Measurements from ENCODE around the gene EFR3B.
A peak's percentile ranks its signal among the peaks of the same experiment; 100 is the strongest.
"Not testable (repeated sequence)": the region's sequence is repeated elsewhere in the genome, so short reads cannot be mapped to it uniquely, and the experiment has no call there.

EFR3B gene

DNA sequence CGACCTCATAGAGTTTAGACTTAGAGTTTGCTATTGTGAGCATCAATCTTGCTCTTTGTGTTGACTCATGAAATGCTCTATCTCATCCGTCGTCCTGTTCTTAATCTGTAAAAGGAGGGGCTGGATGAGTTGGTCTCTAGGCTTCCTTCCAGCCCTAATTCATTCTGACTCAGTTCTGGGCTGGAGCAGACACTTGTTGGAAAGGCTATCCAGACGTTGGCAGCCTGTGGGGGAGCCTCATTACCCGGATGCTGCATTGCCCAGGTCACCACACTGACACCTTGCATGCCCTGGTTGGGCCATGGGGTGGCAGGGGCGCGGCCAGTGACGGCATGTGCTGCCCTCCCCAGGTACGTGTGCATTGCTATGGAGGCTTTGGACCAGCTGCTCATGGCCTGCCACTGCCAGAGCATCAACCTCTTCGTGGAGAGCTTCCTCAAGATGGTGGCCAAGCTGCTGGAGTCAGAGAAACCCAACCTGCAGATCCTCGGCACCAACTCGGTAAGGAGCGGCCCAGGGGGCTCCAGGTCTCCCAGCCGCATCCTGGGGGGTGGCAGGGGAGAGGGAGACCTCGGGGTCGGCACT, 61.5 kb downstream of the EFR3B start:
- DNase-seq (ENCODE audit: low read depth, low spot score): no peak

DNA sequence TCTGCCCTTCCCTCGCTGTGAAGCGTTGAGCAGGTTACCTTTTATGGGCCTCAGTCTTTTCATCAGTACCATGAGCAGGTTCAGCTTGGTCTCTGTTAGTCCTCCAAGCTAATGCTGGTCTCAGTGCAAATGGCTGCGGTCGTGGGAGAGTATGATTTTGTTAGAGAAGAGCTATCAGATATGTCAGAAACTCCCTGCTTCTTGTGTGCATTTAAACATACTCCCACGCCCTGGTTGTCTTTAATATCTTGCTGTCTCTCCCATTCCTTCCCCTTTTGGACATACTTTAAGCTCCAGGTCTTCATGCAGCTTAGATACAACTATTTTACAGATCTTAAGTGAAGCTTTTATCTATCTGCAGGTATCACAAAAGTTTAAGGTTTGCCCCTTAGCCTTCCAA, 62.9 kb downstream of the EFR3B start:
- no peak for DNase-seq (ENCODE audit: low read depth, low spot score)

DNA sequence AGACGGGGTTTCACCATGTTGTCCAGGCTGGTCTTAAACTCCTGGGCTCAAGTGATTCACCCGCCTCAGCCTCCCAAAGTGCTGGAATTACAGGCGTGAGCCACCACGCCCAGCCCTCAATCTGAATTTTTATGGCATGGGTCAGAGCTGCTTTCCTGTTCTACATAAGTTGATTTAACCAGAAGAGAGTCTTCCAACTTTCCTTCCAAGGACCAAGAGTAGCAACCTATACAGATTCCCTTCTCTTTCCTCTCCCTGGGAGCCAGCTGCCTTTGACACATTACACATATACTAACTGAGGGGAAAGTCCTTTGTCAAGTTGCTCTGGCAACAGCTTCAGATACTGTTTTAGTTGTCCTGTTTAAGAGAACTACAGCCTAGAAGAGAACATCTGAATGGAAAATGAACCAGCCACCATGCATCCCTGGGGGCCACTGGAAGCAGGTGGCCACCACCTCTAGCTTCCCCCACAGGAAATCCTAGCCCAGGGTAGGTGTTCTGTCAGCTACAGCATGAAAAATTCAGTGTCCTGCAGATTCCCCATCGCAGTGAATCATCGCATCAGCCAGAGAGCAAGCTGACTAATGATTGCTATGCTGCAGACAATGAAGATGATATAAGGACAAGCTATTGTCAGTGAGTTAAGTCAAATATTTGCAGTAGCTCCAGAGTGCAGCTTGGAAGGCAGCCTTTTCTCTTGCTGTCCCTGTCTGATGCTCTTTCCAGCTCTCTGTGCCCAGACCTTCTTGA, 63.6 kb downstream of the EFR3B start:
- DNase-seq (ENCODE audit: low read depth, low spot score): no peak

DNA sequence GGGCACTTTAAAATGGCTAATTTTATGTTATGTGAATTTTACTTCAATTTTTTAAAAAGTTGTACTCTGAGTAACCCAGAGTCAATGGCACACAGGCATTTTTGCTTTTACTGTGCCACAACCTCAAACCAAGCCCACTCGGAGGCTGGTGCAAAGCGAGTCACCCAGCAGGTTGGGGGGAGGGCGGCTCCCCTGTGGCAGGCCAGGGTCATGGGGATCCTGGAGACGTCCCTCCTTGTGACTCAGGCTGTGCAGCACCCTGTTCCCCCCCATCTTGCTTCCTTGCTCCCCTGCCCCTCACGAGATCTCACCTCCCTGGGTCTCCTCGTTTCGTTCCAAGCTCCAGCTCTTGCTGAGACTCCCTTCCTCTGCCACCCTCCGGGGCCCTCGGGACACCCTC, 67.9 kb downstream of the EFR3B start:
- no peak for DNase-seq (ENCODE audit: low read depth, low spot score)

DNA sequence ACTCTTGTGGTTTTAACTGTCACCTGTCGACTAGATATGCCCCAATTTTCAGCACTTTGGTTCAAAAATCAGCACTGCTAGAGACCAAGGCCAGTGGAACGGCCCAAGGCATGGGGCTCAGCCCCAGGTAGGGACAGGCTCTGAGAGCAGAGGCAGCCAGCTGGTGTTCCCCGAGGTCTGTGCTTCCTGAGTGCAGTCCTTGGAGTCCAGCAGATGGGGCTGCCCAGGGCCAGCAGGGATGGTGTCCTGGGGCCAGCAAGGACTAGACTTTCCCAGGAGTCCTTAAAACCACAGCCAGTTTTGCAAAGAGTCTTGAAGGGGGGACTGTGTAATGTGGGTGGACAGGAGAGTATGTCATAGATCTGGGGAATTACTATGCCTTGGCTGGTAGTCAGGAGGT, 70.2 kb downstream of the EFR3B start:
- DNase-seq (ENCODE audit: low read depth, low spot score): no peak

DNA sequence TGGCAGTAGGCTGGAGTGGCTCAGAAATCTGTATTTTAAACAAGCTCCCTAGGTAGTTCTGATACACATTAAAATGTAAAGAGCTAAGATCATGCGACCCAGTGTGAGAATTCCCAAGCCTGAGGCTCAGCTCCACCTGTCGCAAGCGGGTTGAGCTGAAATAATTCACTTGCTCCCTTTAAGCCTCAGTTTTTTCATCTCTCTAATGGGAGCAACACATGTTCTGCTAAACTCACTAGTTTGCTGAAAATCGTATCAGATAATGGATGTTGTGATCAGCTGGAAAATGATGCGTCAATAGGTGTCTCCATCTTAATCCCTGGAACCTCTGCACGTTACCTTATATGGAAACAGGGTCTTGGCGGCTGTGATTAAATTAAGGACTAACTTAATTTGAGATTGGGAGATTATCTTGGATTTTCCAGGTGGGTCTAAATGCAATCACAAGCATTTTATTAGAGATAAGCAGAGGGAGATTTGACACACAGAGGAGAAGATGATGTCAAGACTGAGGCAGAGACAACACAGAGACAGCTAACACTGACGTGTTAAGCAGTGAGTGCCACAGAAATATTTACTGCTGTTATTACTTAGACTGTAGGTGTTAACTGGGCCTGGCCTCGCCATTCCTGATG, 73.5 kb downstream of the EFR3B start:
- DNase-seq (ENCODE audit: low read depth, low spot score): no peak

DNA sequence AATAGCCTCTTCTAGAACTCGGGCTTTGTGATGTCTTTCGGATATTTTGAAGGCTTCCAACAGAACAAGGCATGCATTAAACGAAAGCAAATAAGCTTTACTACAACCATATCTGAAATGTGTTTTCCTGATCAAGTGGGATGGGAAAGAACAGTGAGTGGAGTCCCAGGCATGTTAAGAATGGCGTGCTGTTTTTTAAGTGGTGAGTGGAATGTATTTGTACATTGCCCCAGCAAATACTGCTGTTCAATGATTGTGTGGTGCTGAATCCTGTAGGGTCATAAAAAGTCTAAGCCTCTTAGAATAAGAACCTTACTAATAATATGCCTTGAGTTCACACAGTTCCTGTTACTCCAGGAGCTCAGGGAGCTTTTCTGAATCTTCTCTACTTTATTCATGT, 74.0 kb downstream of the EFR3B start:
- no peak for DNase-seq (ENCODE audit: low read depth, low spot score)

DNA sequence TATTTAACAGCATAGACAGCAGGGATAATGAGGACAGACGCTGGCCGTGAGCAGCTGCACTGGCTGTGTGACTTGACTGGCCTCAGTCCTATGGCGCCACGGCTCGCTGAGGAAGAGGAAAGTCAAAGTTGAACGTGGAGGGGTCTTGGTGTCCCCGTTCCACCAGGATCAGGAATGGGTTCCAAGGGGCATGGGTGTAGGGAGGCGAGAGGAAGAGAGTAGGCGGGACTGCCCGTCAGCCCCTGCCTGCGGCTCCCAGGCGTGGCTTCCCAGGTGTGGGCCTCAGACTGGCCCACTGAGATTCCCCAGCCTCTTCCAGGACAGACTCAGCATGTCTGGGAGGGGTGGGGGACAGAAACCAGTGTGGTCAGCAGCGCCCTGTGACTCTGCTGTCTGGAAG, 75.1 kb downstream of the EFR3B start:
- no peak for DNase-seq (ENCODE audit: low read depth, low spot score)

DNA sequence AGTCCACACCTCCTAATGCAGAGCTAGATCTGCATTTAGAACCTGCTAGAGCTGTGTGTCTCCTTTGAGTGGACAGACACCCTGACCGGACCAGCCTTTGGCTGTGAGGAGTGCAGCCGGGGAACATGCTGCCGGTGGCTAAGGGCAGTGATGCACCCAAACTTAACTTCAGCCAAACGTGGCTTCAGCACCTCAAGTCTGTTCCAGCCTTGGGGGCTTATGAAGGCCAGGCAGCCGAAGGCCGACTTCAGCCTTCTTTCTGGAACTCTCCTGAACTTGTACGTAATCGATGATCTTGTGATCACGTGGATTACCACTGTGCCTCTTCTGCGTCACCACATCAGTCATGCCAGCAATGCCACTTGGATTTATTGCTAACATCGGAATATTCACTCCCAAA, 77.4 kb downstream of the EFR3B start:
- no peak for DNase-seq (ENCODE audit: low read depth, low spot score)

DNA sequence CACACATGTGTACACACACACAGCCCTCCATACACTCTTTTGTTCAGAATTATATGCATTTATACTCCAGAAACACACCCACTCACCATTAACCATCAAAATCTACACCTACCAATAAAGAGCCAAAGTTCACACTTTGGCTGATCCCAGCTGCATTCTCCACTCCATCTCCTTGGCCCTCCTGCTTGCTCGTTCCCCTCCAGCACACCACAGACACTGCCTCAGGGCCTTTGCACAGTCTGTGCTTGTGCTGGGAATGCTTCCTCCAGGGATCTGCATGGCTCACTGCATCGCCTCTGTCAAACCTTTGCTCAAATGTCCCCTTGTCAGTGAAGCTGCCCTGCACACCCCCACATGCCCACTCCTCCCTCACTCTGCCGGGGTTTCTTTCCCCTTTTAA, 80.5 kb downstream of the EFR3B start:
- DNase-seq (ENCODE audit: low read depth, low spot score): no peak

DNA sequence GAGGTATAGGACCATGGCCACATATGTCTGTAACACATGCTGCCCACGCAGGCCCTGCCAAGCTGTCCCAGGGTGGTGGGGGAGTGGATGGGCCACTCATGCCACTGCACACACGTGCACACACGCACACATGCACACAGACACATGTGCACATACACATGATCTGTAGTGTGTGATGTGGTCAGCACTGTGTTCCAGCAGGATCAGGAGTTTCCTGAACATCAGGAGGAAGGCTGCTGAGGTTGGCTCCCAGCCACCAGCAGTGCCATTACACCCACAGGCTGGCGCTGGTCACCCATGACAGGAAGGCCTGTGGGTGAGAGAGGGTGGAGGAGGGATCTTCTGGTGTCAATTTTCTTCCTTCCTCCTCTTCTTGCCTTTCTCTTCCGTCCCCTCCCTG, 81.8 kb downstream of the EFR3B start:
- DNase-seq (ENCODE audit: low read depth, low spot score): no peak

DNA sequence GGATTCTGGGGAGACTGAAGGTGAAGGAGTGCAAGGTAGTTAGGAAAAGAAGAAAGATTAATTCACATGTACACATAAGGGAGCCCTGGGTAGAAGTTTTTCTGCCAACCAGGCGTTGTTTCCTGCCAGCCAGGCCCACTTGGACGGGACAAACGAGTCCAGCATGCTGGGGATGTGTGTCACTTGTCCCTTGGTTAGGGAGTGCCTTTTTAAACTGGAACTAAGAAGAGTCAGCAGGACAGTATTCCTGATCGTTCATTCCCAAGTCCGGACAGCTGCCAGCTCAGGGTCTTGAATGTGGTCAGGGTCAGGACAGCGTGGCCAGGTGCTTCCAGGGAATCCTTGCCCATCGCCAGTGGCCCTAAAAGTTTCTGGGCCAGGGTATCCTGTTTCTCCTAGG, 83.3 kb downstream of the EFR3B start:
- no peak for DNase-seq (ENCODE audit: low read depth, low spot score)

DNA sequence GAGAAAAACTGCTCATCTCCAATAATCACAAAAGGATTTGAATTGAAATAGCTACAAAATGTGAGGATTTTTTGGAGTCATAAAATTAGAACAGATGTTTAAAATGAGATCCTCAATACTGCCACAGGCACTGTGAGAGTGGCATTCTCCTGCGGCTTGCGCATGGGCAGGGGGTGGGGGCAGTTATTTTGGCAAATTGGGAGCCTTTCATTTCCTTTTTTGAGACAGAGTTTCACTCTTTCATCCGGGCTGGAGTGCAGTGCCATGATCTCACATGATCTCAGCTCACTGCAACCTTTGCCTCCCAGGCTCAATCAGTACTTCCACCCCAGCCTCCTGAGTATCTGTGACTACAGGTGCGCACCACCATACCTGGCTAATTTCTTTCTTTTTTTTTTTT, 84.1 kb downstream of the EFR3B start:
- DNase-seq (ENCODE audit: low read depth, low spot score): no peak

DNA sequence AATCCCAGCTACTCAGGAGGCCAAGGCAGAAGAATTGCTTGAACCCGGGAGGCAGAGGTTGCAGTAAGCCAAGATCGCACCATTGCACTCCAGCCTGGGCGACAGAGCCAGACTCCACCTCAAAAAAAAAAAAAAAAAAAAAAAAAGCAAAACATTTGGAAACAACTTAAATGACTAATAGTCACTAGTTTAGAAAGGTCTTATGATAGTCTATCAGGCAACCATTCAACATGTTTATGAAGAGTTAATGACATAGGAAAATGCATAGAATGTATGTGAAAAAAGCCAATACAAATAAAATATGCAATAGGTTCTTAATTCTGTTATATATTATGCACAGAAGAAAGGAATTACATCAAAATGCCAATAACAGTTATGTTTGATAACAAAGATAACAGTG, 85.2 kb downstream of the EFR3B start:
- not testable (repeated sequence) for DNase-seq (ENCODE audit: low read depth, low spot score)

DNA sequence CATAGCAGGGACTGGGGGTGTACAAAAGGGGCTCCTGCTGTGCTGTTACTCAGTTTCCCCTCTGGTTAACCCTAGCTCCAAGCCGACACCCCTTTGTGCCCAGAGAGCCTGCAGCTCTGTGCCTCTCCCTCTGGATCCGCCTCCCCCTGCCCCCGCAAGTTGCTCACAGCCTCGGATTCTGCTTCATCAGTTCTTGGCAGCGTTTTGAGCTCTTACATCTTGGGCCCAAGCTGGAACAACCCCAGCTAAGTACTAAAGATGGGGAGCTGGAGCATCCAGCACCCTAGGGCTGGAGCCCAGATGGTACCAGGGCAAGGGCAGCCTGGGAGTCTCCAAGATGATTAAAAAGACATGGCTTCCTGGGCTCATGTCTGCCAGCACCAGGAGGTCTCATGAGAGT, 85.8 kb downstream of the EFR3B start:
- no peak for DNase-seq (ENCODE audit: low read depth, low spot score)

DNA sequence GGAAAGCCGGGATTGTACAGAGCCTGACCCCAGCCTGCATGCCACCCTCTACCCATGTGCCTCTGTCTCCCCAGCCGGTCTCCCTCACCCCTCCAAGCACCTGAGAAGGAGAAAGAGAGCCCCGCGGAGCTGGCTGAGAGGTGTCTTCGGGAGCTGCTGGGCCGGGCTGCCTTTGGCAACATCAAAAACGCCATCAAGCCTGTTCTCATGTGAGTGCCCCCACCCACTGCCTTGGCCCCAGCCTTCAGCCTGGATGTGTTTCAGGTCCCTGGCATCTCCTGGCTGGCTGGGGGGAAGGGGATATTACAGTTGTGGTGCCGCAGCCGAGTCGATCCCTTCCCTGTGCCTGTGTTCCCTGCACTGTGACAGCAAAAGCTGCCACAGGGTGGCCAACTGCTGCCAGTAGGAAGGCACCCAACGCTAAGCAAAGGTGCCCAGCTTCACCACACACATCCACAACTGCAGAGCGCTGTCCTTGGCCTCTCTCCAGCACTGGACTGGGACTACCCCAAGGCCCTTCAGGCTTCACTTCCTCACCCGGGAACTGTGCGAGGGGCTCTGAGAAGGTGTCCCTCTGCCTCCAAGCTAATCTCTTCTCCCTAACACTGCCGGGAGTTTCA, 88.1 kb downstream of the EFR3B start:
- DNase-seq (ENCODE audit: low read depth, low spot score): no peak

DNA sequence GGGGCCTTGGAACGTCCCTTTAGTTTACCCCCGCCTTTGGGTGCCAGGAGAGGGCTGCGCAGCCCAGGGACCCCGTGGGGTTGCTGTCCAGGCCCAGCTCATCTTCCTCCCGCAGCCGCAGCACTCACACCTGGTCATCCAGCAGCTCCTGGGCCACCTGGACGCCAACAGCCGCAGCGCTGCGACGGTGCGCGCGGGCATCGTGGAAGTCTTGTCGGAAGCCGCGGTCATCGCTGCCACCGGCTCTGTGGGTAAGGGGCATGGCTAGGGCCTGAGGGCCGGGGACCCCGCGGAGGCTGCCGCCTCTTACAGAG, 89.3 kb downstream of the EFR3B start:
- no peak for DNase-seq (ENCODE audit: low read depth, low spot score)

DNA sequence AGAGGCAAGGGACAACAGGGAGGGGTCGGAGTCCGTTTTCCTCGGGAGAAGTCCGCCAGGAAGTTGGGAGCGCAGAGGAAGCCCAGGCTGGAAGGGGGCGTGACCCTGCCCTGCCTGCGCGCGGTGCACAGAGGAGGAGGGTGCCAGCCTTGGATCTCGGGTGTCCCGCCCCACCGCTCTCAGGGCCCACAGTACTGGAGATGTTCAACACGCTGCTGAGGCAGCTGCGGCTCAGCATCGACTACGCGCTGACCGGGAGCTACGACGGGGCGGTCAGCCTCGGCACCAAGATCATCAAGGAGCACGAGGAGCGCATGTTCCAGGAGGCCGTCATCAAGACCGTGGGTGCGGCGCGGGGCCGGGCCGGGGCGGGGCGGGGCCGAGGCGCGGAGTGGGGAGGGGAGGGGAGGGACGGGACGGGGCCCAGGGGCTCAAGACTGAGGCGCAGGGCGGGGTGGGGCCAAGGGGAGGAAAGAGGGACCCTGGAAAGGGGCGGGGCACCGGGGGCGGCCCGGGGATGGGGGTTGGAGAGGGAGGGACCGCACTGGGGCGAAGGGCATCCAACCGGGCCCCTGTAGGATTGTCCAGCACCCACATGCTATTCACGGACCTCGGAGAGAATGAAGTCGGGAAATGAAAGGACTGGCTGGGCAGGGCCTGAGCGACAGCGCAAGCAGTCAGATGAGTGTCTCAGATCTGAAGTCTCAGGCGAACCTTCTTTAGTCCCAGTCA, 89.9 kb downstream of the EFR3B start:
- peak; percentile 36 for DNase-seq (ENCODE audit: low read depth, low spot score)

DNA sequence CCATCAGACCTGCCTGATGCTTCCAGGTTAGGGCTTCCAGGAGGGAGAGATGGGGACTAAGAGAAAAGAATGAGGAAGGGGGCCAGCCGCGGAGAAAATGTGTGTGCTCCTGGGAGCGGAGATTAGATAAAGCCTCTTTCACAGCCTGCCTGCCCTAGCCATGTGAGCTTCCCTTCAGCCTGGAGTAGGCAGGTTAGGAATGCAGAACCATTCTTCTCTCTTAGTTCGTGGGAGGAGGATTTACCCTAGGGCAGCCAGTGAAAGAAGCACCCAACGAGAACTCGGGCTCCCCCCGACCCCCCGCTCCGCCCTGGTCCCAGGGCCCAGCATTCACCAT, 90.4 kb downstream of the EFR3B start:
- DNase-seq (ENCODE audit: low read depth, low spot score): peak; percentile 55

DNA sequence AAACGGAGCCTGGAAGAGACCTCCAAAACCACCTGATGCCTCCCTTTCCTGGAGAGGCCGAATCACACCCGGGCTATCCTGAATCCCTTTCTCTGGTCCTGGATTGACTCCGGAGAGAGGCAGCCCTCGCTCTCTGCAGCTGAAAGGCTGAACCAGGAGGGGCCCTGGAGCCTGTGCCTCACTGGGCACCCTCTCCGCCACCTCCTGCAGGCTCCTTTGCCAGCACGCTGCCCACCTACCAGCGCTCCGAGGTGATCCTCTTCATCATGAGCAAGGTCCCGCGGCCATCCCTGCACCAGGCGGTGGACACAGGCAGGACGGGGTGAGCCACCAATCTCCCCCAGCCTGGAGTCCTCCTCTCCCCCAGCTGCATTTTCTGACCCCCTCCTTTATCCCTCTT, 90.8 kb downstream of the EFR3B start:
- no peak for DNase-seq (ENCODE audit: low read depth, low spot score)

DNA sequence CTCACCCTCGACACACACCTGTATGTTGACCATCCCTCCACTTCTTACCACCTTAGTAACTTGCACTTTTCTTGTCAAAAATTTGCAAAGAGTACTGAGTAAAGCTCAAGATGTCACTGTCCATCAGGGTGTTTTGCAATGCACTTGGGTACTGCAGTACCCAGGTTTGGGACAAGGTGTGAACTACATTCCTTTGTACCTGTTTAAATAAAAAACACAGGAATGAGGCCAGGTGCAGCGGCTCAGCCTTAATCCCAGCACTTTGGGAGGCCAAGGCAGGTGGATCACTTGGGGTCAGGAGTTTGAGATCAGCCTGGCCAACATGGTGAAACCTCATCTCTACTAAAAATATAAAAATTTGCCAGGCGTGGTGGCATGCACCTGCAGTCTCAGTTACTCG, 98.7 kb downstream of the EFR3B start:
- not testable (repeated sequence) for DNase-seq (ENCODE audit: low read depth, low spot score)

DNA sequence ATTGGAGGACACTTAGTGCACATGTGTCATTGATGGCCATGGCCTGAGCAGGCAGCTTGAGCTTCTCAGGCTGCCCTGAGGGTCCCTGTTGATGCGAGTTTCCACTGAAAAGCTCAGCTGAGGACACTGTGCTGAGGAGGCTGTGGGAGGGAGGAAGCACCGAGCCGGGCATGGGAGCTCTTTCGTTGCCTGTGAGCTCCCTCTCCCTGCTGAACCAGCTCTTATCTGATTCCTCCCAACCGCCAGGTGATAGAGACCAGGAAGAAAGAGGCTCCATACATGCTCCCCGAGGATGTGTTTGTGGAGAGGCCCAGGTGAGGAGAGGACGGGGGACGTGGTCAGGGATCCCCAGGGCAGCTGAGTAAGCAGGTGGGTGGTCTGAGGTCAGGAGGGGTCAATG, 99.2 kb downstream of the EFR3B start:
- no peak for DNase-seq (ENCODE audit: low read depth, low spot score)

DNA sequence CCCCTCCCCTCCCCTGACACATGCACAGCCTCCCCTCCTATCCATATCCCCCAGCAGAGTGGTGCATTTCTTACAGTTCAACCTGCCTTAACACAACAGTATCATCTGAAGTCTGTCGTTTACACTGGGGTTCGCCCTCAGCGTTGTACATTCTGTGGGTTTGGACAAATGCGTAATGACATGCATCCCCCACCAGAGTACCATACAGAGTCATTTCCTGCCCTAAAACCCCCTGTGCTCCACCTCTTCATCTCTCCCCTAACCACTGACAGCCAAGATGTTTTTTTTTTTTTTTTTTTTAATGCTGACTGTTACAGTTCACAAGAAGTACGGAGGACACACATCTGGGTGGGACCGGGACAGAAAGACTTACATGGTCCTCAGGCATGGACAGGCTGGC, 103.9 kb downstream of the EFR3B start:
- DNase-seq (ENCODE audit: low read depth, low spot score): no peak
